ENCODE results near the gene UXT.

DNA sequence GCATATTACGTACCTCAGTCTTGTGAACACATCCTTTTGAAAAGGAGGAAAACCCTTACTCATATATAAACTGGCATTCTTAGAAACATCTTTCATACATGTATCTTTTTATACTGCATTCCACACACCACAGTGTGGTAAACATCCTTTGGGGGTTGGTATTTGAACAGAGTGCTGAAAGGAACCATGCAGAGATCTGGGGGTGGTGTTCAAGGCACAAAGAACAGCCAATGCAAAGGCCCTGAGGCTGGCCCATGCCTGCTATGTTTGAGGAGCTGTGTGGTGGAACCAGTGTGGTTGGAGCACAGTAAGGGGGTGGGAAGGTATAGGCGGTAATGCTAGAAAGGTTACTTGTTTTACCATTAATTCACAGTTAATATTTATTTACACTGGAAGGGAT, 10.6 kb downstream of the UXT start:
- TF ChIP-seq GATA3 (IDR thresholded peaks at IDR 0.05; ENCODE audit: low read depth, low read length) (no peak), GATA2 (IDR thresholded peaks at IDR 0.05; ENCODE audit: low read depth, low read length) (no peak)

Data from SH-SY5Y (cell line).